Muscle of leg (tissue), 9 donors: ENCODE measurements around the gene PPP1R14C. TPM values are rescaled to one million over a fixed set of nuclear protein-coding genes. Genes with fewer than 3 reads are reported as not detected.

Experiments used
- polyA plus RNA-seq, 8 donors: library from polyadenylated mRNA; unstranded; fragments of 120-200 nt; gene quantifications; one replicate each; pipeline versions ENCODE4 v1.2.1 to v1.2.3, GENCODE V29; 2013; ENCODE audit warnings: inconsistent platforms in 1 of 8, low replicate concordance in 1 of 8; ENCODE audit not compliant: insufficient read length in 8 of 8, insufficient read depth in 1 of 8
- total RNA-seq: library from RNA; stranded (reverse); fragments of 120-200 nt; gene quantifications from one replicate; pipeline ENCODE4 v1.2.4, GENCODE V29; 2013

The PPP1R14C gene
- total and polyA plus RNA-seq, 9 donors: 25.3 to 47.3 (median 36.4) TPM

Other genes starting within 250 kb of the PPP1R14C start
- gene RAET1E, start 244.9 kb upstream of the PPP1R14C start, total RNA-seq: 0.89 TPM
- 1 to 10 TPM in 3 of 8 donors, under 1 TPM in 5; 0.35 to 3.4 (median 0.89) TPM for gene RAET1E, start 244.9 kb upstream of the PPP1R14C start, polyA plus RNA-seq
- 0.09 TPM for gene RAET1G, start 219.9 kb upstream of the PPP1R14C start, total RNA-seq
- gene RAET1G, start 219.9 kb upstream of the PPP1R14C start, polyA plus RNA-seq: under 1 TPM in 7 of 8 donors, not detected in 1; 0.13 to 0.27 (median 0.19) TPM
- gene ULBP2, start 201.0 kb upstream of the PPP1R14C start, total RNA-seq: 0.27 TPM
- gene ULBP2, start 201.0 kb upstream of the PPP1R14C start, polyA plus RNA-seq: under 1 TPM in 7 of 8 donors, not detected in 1; 0.23 to 0.53 (median 0.29) TPM
- gene ULBP1, start 179.1 kb upstream of the PPP1R14C start, total RNA-seq: 0.13 TPM
- under 1 TPM; 0.25 to 0.71 (median 0.39) TPM for gene ULBP1, start 179.1 kb upstream of the PPP1R14C start, polyA plus RNA-seq
- not detected for gene RAET1L, start 117.5 kb upstream of the PPP1R14C start, total RNA-seq
- under 1 TPM in 2 of 8 donors, not detected in 6; 0.14 to 0.37 TPM for gene RAET1L, start 117.5 kb upstream of the PPP1R14C start, polyA plus RNA-seq
- gene ULBP3, start 73.9 kb upstream of the PPP1R14C start, total RNA-seq: 3.9 TPM
- gene ULBP3, start 73.9 kb upstream of the PPP1R14C start, polyA plus RNA-seq: 1 to 10 TPM; 1.5 to 3.5 (median 2.5) TPM
- gene IYD, start 226.0 kb downstream of the PPP1R14C start, total RNA-seq: not detected
- under 1 TPM in 4 of 8 donors, not detected in 4; 0.07 to 0.57 (median 0.21) TPM for gene IYD, start 226.0 kb downstream of the PPP1R14C start, polyA plus RNA-seq